ENCODE measurements around the gene ATP13A2.

GRCh38 chr1:16975211-16975610 lies 36.5 kb downstream of the ATP13A2 start:
- TF ChIP-seq CTCF (IDR thresholded peaks at IDR 0.05) = no peak
- no peak for TF ChIP-seq EZH2 (IDR thresholded peaks at IDR 0.05)

Measured in neural progenitor cell (in vitro differentiated cells).